H1 (cell line): ENCODE results near the gene GPR18.

Experiments
- EZH2 ChIP-seq: fragments of 200-600 bp; sonication (generic); IDR thresholded peaks from 2 replicates; pipeline ENCODE4 v1.7.1; 2012; ENCODE audit warnings: low read depth, mild to moderate bottlenecking, moderate library complexity, low read length, inconsistent platforms; ENCODE audit not compliant: severe bottlenecking
- KDM5A ChIP-seq: fragments of 200-600 bp; IDR thresholded peaks from 2 replicates; pipeline ENCODE4 v1.7.1; 2012; ENCODE audit warnings: mild to moderate bottlenecking, low read length, inconsistent platforms, mixed read lengths
- POLR2A ChIP-seq, 2 experiments: IDR thresholded peaks; 1 replicate in 1 of 2; 2 replicates in 1 of 2; pipeline ENCODE4 v1.6.1; 2011; ENCODE audit warnings: low read depth in 2 of 2, low read length in 2 of 2, mild to moderate bottlenecking in 2 of 2; ENCODE audit errors: control extremely low read depth in 1 of 2
- POLR2AphosphoS5 ChIP-seq: IDR thresholded peaks from 2 replicates; pipeline ENCODE4 v1.6.1; 2011; ENCODE audit warnings: low read depth, low read length
- RFX5 ChIP-seq: IDR thresholded peaks from 2 replicates; pipeline ENCODE4 v1.6.1; 2011; ENCODE audit warnings: low read depth, low read length, improper control_type of control experiment, borderline replicate concordance
- TAF1 ChIP-seq: IDR thresholded peaks from 2 replicates; pipeline ENCODE4 v1.6.1; 2011; ENCODE audit warnings: mild to moderate bottlenecking, low read depth, low read length
- TF ChIP-seq, protein P1 (sequence below): IDR thresholded peaks from 2 replicates; pipeline ENCODE4 v1.6.1; 2011; ENCODE audit warnings: low read depth, mild to moderate bottlenecking, low read length; ENCODE audit not compliant: insufficient read depth

DNA sequence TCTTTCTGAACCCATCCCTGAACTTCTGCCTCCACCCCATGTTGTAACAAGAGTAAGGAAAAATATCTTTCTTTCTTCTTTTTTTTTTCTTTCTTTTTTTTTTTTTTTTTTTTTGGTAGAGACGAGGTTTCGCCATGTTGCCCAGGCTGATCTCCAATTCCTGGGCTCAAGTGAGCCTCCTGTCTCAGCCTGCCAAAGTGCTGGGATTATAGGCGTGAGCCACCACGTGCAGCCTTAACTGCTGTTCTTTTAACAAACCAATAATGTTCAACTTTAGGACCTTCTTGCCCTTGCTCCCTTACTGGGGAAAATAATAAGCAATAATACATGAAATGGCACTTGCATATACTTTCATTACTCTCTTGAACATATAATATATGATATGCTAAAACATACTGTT lies 29.4 kb upstream of the GPR18 start:
- TF ChIP-seq, protein P1, sequence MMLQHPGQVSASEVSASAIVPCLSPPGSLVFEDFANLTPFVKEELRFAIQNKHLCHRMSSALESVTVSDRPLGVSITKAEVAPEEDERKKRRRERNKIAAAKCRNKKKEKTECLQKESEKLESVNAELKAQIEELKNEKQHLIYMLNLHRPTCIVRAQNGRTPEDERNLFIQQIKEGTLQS, result no peak
- TF ChIP-seq RFX5 (no peak), EZH2 (no peak), TAF1 (no peak), POLR2A (IDR thresholded peaks at IDR 0.05; ENCODE audit: control extremely low read depth in 1 of 2, low read depth in 2 of 2, low read length in 2 of 2) (no peak), KDM5A (no peak), POLR2AphosphoS5 (no peak)
